ENCODE results near the gene EME2. TPM values are rescaled to one million over a fixed set of nuclear protein-coding genes. Genes with fewer than 3 reads are reported as not detected.

The EME2 gene
- total RNA-seq, 1 experiment from 2014 or later, result 63.6 TPM

GRCh38 chr16:1792836-1793577 lies 20.4 kb downstream of the EME2 start:
- Histone ChIP-seq H4K8ac (replicated peaks; ENCODE audit: insufficient read length, low read depth, low read length) (no peak overlapping the region), H3K79me2 (ENCODE audit: insufficient read depth, low read length) (no peaks in the 10 kb centered on the region), H3K27ac (ENCODE audit: insufficient read length, low read depth, low read length) (no peak overlapping the region), H3T11ph (ENCODE audit: low read length) (no peak overlapping the region), H2AFZ (ENCODE audit: low read length) (no peak overlapping the region), H3K9ac (ENCODE audit: extremely low read depth, insufficient read length, low read length) (no peak overlapping the region), H2BK20ac (ENCODE audit: low read depth, low read length, poor library complexity, severe bottlenecking) (no peak overlapping the region), H3K14ac (ENCODE audit: insufficient read depth, low read length) (no peak overlapping the region), H2BK12ac (ENCODE audit: insufficient read length, low read depth, low read length) (no peak overlapping the region), H3K23me2 (ENCODE audit: insufficient read length, low read depth, low read length, poor library complexity, severe bottlenecking) (no peaks in the 10 kb centered on the region), H3K18ac (ENCODE audit: insufficient read length, low read depth, low read length) (no peak overlapping the region), H3K4me1 (ENCODE audit: insufficient read depth, low read length) (no peaks in the 10 kb centered on the region), H3K4me2 (ENCODE audit: insufficient read depth, insufficient read length, low read length) (no peak overlapping the region), H2BK120ac (ENCODE audit: low read depth, low read length, poor library complexity, severe bottlenecking) (no peak overlapping the region), H2AK5ac (ENCODE audit: insufficient read length, low read length) (no peak overlapping the region), H2BK5ac (ENCODE audit: insufficient read length, low read length) (no peak overlapping the region), H3K4ac (ENCODE audit: low read depth, low read length) (no peak overlapping the region), H2BK15ac (ENCODE audit: low read depth, low read length) (no peak overlapping the region), H4K91ac (ENCODE audit: insufficient read length, low read depth, low read length) (no peak overlapping the region), H4K20me1 (ENCODE audit: control insufficient read depth, insufficient read depth, insufficient read length) (no peaks in the 10 kb centered on the region), H3K23ac (ENCODE audit: insufficient read length, low read depth, low read length) (no peak overlapping the region), H3K56ac (ENCODE audit: insufficient read length, low read depth, low read length) (no peak overlapping the region), H3K27me3 (ENCODE audit: insufficient read depth, low read length) (no peaks in the 10 kb centered on the region), H3K79me1 (ENCODE audit: insufficient read depth, low read depth, low read length, poor library complexity, severe bottlenecking) (no peaks in the 10 kb centered on the region), H3K9me3 (ENCODE audit: control insufficient read depth, low read depth, low read length) (no peaks in the 10 kb centered on the region), H4K5ac (ENCODE audit: insufficient read length, low read depth, low read length) (no peak overlapping the region)
- peaks cover 13 to 15% of the 10 kb centered on the region in 2 experiments for H3K9me3 Mint-ChIP-seq
- TF ChIP-seq CTCF (conservative IDR thresholded peaks at IDR 0.05), result no peak
- no peaks in the 10 kb centered on the region for H3K4me1 Mint-ChIP-seq
- H3K4me3 Mint-ChIP-seq, result no peak overlapping the region
- H3K27me3 Mint-ChIP-seq (ENCODE audit: low read depth), result no peaks in the 10 kb centered on the region
- no CpG with 5 or more reads among the region's 33 CpGs for WGBS (ENCODE audit: extremely low coverage, insufficient read length, low lambda C conversion rate)
- DNase-seq, result no peak
- peaks cover 10 to 15% (median 14%) of the 10 kb centered on the region in 3 experiments for H3K36me3 Mint-ChIP-seq (ENCODE audit: insufficient read depth in 1 of 3, low read depth in 3 of 3)
- no peak overlapping the region for H3K27ac Mint-ChIP-seq

All from H9 (cell line).